Measurements from ENCODE around the gene RUSF1.

DNA sequence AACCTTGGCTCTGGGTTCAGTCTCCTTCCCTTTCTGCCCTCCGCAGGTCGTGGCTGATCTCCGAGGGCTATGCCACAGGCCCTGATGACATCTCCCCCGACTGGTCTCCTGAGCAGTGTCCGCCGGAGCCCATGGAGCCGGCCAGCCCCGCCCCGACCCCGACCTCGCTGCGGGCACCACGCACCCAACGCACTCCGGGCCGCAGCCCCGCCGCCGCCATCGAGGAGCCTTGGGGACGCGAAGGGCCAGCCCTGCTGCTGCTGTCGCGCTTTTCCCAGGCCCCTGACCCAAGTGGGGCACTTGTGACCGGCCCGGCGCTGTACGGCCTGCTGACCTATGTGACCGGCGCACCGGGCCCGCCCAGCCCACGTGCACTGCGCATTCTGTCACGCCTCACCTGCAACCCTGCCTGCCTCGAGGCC lies 43.8 kb downstream of the RUSF1 start:
- no peak for TF ChIP-seq CEBPB (tag; IDR thresholded peaks at IDR 0.05)
- TF ChIP-seq KLF1 (tag; IDR thresholded peaks at IDR 0.05): no peak
- TF ChIP-seq ZNF121 (CRISPR knock-in tag; conservative IDR thresholded peaks at IDR 0.05): no peak
- no peak for TF ChIP-seq ZNF586 (CRISPR knock-in tag; conservative IDR thresholded peaks at IDR 0.05)
- no peak for TF ChIP-seq SMARCE1 (IDR thresholded peaks at IDR 0.05)
- TF ChIP-seq, protein P1, sequence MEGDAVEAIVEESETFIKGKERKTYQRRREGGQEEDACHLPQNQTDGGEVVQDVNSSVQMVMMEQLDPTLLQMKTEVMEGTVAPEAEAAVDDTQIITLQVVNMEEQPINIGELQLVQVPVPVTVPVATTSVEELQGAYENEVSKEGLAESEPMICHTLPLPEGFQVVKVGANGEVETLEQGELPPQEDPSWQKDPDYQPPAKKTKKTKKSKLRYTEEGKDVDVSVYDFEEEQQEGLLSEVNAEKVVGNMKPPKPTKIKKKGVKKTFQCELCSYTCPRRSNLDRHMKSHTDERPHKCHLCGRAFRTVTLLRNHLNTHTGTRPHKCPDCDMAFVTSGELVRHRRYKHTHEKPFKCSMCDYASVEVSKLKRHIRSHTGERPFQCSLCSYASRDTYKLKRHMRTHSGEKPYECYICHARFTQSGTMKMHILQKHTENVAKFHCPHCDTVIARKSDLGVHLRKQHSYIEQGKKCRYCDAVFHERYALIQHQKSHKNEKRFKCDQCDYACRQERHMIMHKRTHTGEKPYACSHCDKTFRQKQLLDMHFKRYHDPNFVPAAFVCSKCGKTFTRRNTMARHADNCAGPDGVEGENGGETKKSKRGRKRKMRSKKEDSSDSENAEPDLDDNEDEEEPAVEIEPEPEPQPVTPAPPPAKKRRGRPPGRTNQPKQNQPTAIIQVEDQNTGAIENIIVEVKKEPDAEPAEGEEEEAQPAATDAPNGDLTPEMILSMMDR (IDR thresholded peaks at IDR 0.05 in 2 of 3, conservative IDR thresholded peaks at IDR 0.05 in 1 of 3; ENCODE audit: insufficient read depth in 2 of 3, low read depth in 1 of 3, low read length in 3 of 3): no peak
- TF ChIP-seq RFX1 (IDR thresholded peaks at IDR 0.05): no peak
- no peak for TF ChIP-seq GABPA (tag; conservative IDR thresholded peaks at IDR 0.05; ENCODE audit: low read depth)

Data from K562 (cell line).